Coronary artery (tissue), 2 donors: ENCODE results near the gene IREB2.
"Not testable (repeated sequence)": the region's sequence is repeated elsewhere in the genome, so short reads cannot be mapped to it uniquely, and the experiment has no call there.

ENCODE experiments used
- DNase-seq: peaks from one replicate; pipeline ENCODE4 v3.0.0-alpha.2; 2017; ENCODE audit warnings: low spot score
- H3K27ac ChIP-seq, 2 donors: fragments of 200-600 bp; sonication (generic); one replicate each; pipeline ENCODE4 v1.5.1; 2016 to 2019
- H3K4me3 ChIP-seq: fragments of 200-600 bp; sonication (generic); 2 replicates; pipeline ENCODE4 v1.5.1; 2016; ENCODE audit warnings: mild to moderate bottlenecking, moderate library complexity
- CTCF ChIP-seq: fragments of 200-600 bp; sonication (generic); IDR thresholded peaks from one replicate; pipeline ENCODE4 v1.5.1; 2019; ENCODE audit warnings: antibody characterized with exemption

The IREB2 gene

DNA sequence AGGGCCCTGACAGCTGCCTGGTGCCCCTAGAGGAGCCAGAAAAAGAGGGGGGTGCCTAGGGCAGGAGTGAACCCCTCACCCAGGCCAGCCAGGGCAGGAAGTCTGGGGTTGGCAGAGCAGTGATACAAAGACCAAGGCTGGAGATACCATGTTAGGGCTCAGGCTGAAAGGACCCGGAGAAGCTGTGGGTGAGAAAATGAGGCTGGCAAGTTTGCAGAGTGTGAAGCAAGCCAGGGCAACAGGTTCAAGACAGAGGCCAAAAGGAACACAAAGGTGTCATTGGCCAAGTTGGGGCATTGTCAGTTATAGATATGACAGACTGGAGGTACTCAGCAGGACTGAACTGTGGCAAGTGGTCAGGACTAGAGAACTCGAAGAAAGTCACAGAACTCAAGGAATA lies 40.6 kb upstream of the IREB2 start:
- H3K4me3 ChIP-seq: no peak overlapping the region
- no peak overlapping the region for H3K27ac ChIP-seq
- no peak for DNase-seq
- TF ChIP-seq CTCF: no peak

GRCh38 chr15:78398076-78398825 lies 39.8 kb upstream of the IREB2 start:
- no peak for DNase-seq
- TF ChIP-seq CTCF: no peak
- no peak overlapping the region for H3K27ac ChIP-seq
- no peak overlapping the region for H3K4me3 ChIP-seq

GRCh38 chr15:78399091-78399490 lies 38.9 kb upstream of the IREB2 start:
- no peak overlapping the region for H3K4me3 ChIP-seq
- TF ChIP-seq CTCF: no peak
- no peak overlapping the region for H3K27ac ChIP-seq
- no peak for DNase-seq

DNA sequence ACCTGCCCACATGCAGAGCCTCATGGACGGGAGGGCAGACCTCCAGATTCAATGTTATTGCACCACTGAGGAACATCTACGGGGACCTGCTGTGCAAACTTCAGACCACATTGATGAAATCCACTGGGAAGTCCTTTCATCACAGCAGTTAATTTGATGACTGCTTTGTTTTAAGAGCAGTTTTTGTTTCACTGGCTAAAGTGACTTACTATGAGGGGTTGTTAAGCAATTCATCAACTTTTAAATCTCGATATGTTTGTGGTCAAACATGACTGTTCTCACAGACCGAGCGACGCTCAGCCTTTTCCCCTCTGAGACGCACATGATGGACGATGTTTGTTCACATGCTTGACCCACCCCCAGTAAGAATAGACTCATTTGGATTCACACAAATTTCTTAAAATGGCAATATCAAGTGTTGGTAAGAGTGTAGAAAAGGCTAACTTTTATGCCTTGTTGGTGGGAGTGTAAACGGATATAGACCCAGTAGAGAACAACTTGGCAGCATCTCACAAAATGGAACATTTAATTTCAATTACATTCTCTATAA lies 35.9 kb upstream of the IREB2 start:
- no peak for TF ChIP-seq CTCF
- H3K4me3 ChIP-seq: no peak overlapping the region
- no peak for DNase-seq
- H3K27ac ChIP-seq: no peak overlapping the region

DNA sequence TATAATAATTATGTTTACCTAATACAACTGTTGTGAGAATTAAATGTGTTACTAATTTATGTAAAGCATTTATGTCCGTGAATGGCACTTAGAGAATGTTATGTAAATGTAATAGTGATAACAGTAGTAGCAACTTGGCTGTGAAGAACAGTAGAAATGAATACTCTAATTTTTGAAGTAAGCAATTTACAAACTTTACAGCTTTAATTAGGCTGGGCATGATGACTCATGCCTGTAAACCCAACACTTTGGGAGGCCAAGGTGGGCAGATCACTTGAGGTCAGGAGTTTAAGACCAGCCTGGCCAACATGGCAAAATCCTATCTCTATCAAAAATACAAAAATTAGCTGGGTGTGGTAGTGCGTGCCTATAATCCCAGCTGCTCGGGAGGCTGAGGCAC lies 33.9 kb upstream of the IREB2 start:
- no peak overlapping the region for H3K4me3 ChIP-seq
- no peak for DNase-seq
- H3K27ac ChIP-seq: no peak overlapping the region
- no peak for TF ChIP-seq CTCF

GRCh38 chr15:78404796-78405195 lies 33.2 kb upstream of the IREB2 start:
- not testable (repeated sequence) for DNase-seq, H3K27ac ChIP-seq, H3K4me3 ChIP-seq

DNA sequence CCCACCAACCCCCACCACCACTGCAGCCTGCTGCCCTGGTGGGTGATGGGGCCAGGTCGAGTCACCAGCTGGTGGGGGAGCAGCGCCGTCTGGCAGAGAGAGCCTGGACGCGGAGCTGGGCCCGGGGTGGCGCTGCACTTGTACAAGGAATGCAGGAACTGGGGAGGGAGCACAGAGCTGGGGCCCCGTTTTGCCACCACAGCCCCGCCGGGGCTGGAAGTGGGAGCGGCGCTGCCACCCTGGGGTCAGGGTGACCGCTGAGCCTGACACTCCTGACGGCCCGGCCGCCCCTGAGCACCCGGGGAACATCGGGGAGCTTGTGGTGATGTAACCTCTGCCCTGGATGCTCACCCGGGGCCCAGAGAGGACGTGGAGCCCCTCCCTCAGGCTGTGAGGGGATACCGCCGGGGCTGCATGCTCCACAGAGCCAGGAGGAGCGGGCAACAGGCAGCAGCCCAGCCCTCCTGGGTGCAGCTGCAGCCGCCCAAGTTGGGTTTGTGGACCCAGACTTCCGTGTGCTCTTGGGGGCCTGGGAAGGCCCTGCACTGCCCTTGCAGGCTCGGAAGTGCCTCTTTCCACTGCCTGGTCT lies 32.6 kb upstream of the IREB2 start:
- DNase-seq: no peak
- Histone ChIP-seq H3K4me3 (no peak overlapping the region), H3K27ac (no peak overlapping the region)
- no peak for TF ChIP-seq CTCF
